Right lobe of liver (tissue), 4 donors: ENCODE data around the gene UBE3D.

ENCODE experiments used
- CTCF ChIP-seq, 4 donors: fragments of 200-600 bp in 3 of 4; fragments of 450-650 bp in 1 of 4; IDR thresholded peaks; one replicate each; pipeline versions ENCODE4 v1.5.1 to v1.8.0; 2016 to 2022; ENCODE audit warnings: antibody characterized with exemption in 4 of 4, mild to moderate bottlenecking in 2 of 4
- POLR2A ChIP-seq: fragments of 450-650 bp; IDR thresholded peaks from one replicate; pipeline ENCODE4 v1.6.1; 2017; ENCODE audit warnings: antibody characterized with exemption, mild to moderate bottlenecking
- donor health status: DM: no; HTN: no; CAD: no.
- donor health status: DM: no; HTN: no; CAD: no.
- donor health status: DM: no; HTN: yes; CAD: no.

DNA sequence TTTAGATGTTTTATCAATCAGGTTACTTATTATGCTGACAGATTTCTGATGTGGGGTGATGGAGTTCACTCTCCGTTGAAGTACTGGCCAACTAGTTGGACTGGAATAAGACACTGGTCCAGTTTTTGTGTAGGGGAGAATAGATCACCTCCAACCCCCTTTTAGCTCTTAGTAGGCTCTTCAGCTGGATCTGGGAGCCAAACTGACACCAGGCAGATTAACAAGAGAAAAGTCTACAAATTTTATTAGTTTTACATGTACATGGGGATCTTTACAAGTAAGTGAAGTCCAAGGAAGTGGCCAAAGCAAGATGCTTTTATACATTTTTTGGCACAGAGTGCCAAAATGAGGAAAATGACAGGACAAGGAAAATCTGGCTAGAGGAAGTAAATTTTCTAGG, 107.1 kb downstream of the UBE3D start:
- TF ChIP-seq CTCF (IDR thresholded peaks at IDR 0.05) (no peak), POLR2A (no peak)
